ENCODE data around the gene TECTA. TPM values are rescaled to one million over a fixed set of nuclear protein-coding genes. Genes with fewer than 3 reads are reported as not detected.

Gene TECTA
- total RNA-seq, 1 donor: 0.72 TPM

- no peaks in the 10 kb centered on the region for H3K9me3 ChIP-seq (ENCODE audit: low read depth, low read length)
- H4K20me1 ChIP-seq (ENCODE audit: insufficient read depth, low read length): no peaks in the 10 kb centered on the region
- H3K79me2 ChIP-seq (ENCODE audit: insufficient read depth, low read length): no peaks in the 10 kb centered on the region
- H3K4me2 ChIP-seq (ENCODE audit: insufficient read depth, low read length): no peak overlapping the region
- H3K4me3 ChIP-seq (ENCODE audit: insufficient read depth, low read length): no peak overlapping the region
- H3K27ac ChIP-seq (ENCODE audit: low read depth, low read length): no peak overlapping the region
- no peaks in the 10 kb centered on the region for H3K36me3 ChIP-seq (ENCODE audit: insufficient read depth, low read length)
- peak; percentile 85 for TF ChIP-seq CTCF (IDR thresholded peaks at IDR 0.05; ENCODE audit: extremely low read depth, low read depth, low read length)
- DNase-seq (ENCODE audit: insufficient read length, low spot score, missing footprints): peak; percentile 86
- no peak overlapping the region for H2AFZ ChIP-seq (ENCODE audit: low read length)
- peaks cover 10% of the 10 kb centered on the region for H3K27me3 ChIP-seq (ENCODE audit: insufficient read depth, low read length)
- no peaks in the 10 kb centered on the region for H3K4me1 ChIP-seq (ENCODE audit: insufficient read depth, low read length)
Observed at GRCh38 chr11:121194731-121195596, 93.9 kb downstream of the TECTA start.

- no peak overlapping the region for H2AFZ ChIP-seq (ENCODE audit: low read length)
- no peaks in the 10 kb centered on the region for H3K9me3 ChIP-seq (ENCODE audit: low read depth, low read length)
- H3K4me3 ChIP-seq (ENCODE audit: insufficient read depth, low read length): no peak overlapping the region
- no peaks in the 10 kb centered on the region for H3K36me3 ChIP-seq (ENCODE audit: insufficient read depth, low read length)
- H3K4me1 ChIP-seq (ENCODE audit: insufficient read depth, low read length): no peaks in the 10 kb centered on the region
- peaks cover 14% of the 10 kb centered on the region for H3K27me3 ChIP-seq (ENCODE audit: insufficient read depth, low read length)
- no peak for DNase-seq (ENCODE audit: insufficient read length, low spot score, missing footprints)
- H3K79me2 ChIP-seq (ENCODE audit: insufficient read depth, low read length): no peaks in the 10 kb centered on the region
- H4K20me1 ChIP-seq (ENCODE audit: insufficient read depth, low read length): no peaks in the 10 kb centered on the region
- no peak overlapping the region for H3K4me2 ChIP-seq (ENCODE audit: insufficient read depth, low read length)
- no peak for TF ChIP-seq CTCF (IDR thresholded peaks at IDR 0.05; ENCODE audit: extremely low read depth, low read depth, low read length)
- no peak overlapping the region for H3K27ac ChIP-seq (ENCODE audit: low read depth, low read length)
Observed at GRCh38 chr11:121198491-121198890, 97.4 kb downstream of the TECTA start.

GRCh38 chr11:121199516-121199915, 98.5 kb downstream of the TECTA start:
- Histone ChIP-seq H2AFZ (ENCODE audit: low read length) (no peak overlapping the region), H3K79me2 (ENCODE audit: insufficient read depth, low read length) (no peaks in the 10 kb centered on the region), H3K27ac (ENCODE audit: low read depth, low read length) (no peak overlapping the region), H4K20me1 (ENCODE audit: insufficient read depth, low read length) (no peaks in the 10 kb centered on the region), H3K4me3 (ENCODE audit: insufficient read depth, low read length) (no peak overlapping the region), H3K4me1 (ENCODE audit: insufficient read depth, low read length) (no peaks in the 10 kb centered on the region), H3K27me3 (ENCODE audit: insufficient read depth, low read length) (peaks cover 14% of the 10 kb centered on the region), H3K4me2 (ENCODE audit: insufficient read depth, low read length) (no peak overlapping the region), H3K9me3 (ENCODE audit: low read depth, low read length) (no peaks in the 10 kb centered on the region), H3K36me3 (ENCODE audit: insufficient read depth, low read length) (no peaks in the 10 kb centered on the region)
- no peak for TF ChIP-seq CTCF (IDR thresholded peaks at IDR 0.05; ENCODE audit: extremely low read depth, low read depth, low read length)
- DNase-seq (ENCODE audit: insufficient read length, low spot score, missing footprints): no peak

GRCh38 chr11:121206810-121207209, 105.8 kb downstream of the TECTA start:
- Histone ChIP-seq H3K79me2 (ENCODE audit: insufficient read depth, low read length) (no peaks in the 10 kb centered on the region), H3K9me3 (ENCODE audit: low read depth, low read length) (no peaks in the 10 kb centered on the region), H4K20me1 (ENCODE audit: insufficient read depth, low read length) (no peaks in the 10 kb centered on the region), H3K27me3 (ENCODE audit: insufficient read depth, low read length) (peaks cover 3% of the 10 kb centered on the region), H3K4me2 (ENCODE audit: insufficient read depth, low read length) (no peak overlapping the region), H3K4me1 (ENCODE audit: insufficient read depth, low read length) (no peaks in the 10 kb centered on the region), H3K27ac (ENCODE audit: low read depth, low read length) (no peak overlapping the region), H3K4me3 (ENCODE audit: insufficient read depth, low read length) (no peak overlapping the region), H2AFZ (ENCODE audit: low read length) (no peak overlapping the region), H3K36me3 (ENCODE audit: insufficient read depth, low read length) (no peaks in the 10 kb centered on the region)
- DNase-seq (ENCODE audit: insufficient read length, low spot score, missing footprints): no peak
- no peak for TF ChIP-seq CTCF (IDR thresholded peaks at IDR 0.05; ENCODE audit: extremely low read depth, low read depth, low read length)

All from osteoblast (primary cell).